Stimulated activated CD4-positive, alpha-beta T cell treated with anti-CD3 and anti-CD28 coated beads, TNF-alpha, amount 100 ng/mL, for 24 hours (primary cell): ENCODE results near the gene LRRC74B.
A peak's percentile ranks its signal among the peaks of the same experiment; 100 is the strongest.

ENCODE experiments used
- DNase-seq, 3 experiments: peaks; one replicate each; pipeline ENCODE4 v3.0.0-alpha.2; 2020; ENCODE audit warnings: low read depth in 3 of 3

Gene LRRC74B

DNA sequence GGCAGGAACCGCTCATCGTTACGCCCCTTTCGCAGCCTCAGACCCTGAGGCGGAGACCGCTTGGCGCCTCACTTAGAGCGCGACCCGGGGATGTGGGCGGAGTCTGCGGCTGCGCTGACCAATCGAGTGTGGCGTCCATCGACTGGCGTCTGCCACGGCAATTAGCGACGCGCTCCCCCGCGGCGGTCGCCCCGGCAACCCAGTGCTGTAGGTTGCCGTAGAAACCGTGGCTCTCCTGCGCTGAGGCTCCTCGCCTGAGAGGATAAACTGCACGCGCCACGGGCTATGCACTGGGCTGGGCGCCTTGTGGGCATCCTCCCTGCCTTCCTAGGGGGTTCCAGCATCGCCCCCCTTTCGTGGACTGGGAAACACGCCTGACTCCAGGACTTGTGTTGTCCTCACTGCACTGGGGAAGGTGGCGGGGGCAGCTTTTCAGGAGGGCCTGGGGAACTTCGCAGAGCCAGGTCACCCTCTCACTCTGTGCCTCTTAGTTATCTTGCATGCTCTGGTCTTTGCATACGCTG is 31.5 kb upstream of the LRRC74B start:
- DNase-seq = peak; percentile 63 to 91 (median 67)

DNA sequence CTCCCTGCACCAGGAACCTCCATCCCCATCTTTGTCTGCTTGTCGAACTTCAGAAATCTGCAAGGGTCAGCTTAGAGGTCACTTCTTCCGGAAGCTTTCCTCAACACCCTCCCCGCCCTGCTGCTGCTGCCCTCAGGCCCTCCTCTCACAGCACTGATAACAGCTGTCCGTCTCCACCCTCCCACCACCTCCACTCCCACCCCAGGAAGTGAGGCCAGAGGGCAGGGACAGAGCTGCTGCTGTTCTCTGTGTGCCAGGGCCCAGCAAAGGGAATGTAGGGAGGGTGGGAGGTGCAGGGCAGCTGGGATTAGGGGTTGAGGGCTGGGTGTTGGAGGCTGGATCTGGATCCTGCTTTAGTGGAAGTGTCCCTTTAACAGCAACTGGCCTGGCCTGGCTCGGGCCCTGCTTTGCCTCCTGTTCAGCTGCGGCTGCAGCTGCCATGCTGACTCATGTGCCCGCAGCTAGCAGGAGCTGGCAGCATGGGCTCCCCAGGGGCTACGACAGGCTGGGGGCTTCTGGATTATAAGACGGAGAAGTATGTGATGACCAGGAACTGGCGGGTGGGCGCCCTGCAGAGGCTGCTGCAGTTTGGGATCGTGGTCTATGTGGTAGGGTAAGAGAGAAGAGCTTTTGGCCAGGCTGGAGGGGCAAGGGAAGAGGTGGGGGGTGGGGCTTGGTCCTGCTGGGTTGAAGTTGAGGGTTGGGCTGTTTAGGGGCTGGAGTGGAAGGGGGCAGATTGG is 30.9 kb upstream of the LRRC74B start, which contains the start of gene P2RX6:
Gene P2RX6 (plus strand): TSS at position 440 of the 740 bp plus-strand sequence. CDS start 10 bp downstream, at position 450.
- DNase-seq = no peak

DNA sequence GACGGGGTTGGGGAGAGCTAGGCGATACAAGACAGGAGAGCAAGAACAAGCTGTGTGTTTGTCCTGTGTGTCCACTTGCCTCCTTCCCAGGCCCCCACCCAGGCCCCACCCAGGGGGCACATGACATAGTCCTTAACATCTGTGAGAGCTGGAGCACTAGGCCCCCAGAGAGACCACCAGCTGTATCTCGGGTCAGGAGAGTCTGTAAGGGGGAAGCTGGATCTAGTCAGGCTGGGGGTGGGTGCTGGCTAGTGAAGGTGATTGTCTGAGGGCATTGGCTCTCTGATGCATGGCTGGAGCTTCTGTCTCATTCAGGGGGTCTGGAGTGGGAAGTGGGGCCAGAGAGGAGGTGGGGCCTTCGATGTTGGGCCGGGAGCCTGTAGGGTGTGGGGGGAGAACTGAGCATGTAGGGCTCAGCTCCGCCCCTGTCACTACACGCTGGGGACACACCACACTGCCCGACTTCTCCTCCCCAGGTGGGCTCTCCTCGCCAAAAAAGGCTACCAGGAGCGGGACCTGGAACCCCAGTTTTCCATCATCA is 30.2 kb upstream of the LRRC74B start:
- no peak for DNase-seq

DNA sequence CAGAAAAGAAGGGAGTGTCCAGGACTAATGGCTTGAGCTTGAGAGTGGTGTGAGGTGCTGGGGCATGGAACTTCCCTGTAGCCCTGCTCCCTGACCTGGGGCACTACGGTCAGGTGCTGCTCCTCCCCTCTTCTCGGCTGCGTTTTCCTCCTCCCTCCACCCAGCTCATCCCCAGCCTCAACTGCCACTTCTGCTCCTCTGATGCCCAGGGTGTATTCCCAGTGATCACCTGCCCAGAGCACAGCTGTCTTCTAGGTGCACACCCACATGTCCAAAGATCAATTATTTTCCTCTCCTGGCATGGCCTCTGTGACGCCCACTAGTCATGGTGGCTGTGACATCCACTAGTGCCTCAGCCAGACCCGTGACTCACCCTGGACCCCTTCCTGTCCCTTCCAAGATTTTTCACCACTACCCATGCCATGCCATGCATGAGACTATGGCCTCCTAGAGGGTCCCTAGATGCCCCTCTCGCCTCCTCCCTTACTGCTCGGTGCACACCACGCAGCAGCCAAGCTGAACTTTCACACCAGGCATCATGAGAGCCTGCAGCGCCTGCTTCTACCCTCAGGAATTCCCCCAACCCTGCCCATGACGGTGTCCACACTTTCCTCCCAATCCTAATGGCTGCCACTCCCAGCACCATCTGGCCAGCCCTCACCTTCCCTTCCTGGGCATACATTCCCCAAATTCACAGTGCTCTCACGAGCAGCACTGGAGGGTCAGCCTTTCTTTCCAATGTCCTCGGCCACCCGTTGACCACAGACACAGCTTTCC is 28.9 kb upstream of the LRRC74B start:
- no peak for DNase-seq

DNA sequence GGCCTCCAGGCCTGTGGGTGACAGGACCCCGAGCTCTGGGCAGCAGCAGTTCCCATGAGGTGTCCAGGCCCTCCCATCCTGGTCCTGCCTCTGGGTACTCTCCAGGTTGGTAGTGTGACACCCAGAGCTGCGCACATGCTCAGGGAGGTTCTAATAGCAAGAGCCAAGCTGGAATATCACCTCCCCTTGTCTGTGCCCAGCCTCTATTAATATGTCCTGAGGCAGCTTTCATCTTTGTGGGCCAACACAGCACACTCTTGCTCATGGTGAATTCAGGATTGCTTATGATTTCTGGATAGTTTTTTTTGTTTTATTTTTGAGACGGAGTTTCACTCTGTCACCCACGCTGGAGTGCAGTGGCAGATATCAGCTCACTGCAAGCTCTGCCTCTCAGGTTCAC is 27.4 kb upstream of the LRRC74B start:
- no peak for DNase-seq

DNA sequence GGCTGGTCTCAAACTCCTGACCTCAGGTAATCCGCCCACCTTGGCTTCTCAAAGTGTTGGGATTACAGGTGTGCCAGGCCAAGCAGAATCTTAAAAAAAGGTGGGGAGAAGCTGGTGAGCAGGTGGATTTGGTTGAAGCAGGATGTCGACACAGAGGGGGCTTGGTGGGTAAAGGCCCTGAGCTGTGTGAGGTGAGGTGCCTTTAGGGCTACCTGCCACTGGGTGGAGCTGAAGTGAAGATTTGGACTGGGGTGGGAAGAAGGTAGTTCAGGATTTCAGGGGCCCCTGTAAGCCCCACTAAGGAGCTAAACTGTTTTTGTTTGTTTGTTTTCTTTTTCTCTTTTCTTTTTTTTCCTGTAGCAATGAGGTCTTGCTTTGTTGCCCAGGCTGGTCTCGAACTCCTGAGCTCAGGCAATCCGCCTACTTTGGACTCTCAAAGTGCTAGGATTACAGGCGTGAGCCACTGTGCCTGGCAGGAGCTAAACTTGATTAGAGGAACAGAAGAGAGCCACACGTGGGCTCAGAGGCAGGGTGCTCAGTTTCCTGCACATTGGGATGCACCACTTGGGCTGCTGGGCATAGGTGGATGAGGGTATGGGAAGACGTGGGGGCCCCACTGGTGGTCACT is 24.8 kb upstream of the LRRC74B start:
- DNase-seq = no peak

DNA sequence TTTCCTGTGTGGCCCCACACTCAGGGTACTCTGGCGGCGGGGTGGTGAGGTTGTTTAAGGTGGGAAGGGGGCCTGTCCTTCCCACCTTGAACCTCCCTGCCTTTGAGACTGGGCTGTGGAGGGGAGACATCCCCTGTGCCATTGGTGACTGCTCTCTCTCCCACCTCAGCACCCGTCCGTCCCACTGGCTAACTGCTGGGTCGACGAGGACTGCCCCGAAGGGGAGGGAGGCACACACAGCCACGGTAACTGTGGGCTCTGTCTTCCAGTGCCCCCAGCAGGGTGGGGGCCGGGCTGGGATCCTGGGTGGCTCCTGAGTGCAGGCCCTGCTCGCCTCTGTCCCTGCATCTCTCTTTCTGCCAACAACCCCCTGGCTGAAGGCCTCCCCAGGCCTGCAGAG is 23.2 kb upstream of the LRRC74B start:
- no peak for DNase-seq

DNA sequence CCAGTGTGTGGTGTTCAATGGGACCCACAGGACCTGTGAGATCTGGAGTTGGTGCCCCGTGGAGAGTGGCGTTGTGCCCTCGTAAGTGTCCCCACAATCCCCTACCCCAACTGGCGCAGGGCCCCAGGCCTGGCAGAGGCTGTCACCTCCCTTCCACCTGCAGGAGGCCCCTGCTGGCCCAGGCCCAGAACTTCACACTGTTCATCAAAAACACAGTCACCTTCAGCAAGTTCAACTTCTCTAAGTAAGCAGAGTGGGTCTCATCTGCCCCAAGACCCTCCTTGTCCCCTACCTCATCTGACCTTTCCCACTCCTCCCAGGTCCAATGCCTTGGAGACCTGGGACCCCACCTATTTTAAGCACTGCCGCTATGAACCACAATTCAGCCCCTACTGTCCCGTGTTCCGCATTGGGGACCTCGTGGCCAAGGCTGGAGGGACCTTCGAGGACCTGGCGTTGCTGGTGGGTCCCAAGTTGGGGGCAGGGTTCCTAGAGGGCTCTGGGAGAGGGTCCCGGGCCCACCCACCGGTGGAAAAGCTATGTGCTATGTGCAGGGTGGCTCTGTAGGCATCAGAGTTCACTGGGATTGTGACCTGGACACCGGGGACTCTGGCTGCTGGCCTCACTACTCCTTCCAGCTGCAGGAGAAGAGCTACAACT is 22.7 kb upstream of the LRRC74B start:
- DNase-seq = no peak

DNA sequence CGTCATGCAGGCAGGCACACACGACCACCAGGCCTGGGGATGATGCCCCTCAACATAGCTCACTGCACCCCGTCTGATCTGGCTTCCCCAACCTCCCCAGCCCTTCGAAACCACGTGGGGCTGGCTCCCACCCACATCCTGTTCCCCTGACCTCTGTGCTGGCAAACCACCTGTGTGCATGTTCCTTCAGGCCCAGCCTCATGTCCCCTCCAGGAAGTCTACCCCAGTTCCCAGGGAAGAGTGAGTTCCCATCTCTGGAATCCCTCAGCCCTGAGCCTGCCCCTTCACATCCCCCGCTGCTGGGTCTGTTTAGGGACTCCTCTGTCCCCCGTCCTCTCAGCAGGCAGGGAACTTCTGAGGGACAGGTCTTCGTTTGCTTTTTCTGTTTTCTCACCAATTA is 20.5 kb upstream of the LRRC74B start:
- no peak for DNase-seq

DNA sequence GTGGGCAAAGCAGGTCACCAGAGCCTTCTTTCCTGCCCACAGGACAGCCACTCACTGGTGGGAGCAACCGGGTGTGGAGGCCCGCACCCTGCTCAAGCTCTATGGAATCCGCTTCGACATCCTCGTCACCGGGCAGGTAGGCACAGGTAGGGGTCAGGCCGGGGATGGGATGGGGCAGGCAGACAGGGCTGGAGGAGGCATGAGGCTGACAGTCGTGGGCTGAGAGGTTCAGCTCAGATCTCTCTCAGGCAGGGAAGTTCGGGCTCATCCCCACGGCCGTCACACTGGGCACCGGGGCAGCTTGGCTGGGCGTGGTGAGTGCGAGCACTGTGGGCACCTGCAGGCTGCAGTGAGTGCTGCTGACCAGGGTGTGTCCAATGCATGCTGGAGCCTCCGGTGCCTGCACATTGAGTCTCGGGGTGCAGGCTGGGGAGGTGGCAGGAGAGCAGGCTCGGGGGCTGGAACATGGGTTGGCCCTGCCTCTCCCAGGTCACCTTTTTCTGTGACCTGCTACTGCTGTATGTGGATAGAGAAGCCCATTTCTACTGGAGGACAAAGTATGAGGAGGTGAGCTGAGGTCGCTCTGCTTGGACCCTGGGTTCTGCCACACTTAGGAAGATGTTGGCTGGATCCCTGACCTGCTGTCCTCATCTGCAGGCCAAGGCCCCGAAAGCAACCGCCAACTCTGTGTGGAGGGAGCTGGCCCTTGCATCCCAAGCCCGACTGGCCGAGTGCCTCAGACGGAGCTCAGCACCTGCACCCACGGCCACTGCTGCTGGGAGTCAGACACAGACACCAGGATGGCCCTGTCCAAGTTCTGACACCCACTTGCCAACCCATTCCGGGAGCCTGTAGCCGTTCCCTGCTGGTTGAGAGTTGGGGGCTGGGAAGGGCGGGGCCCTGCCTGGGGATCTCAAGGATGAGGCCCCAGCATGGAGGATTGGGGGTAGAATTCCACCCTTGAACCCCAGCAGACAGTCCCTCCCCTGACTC is 19.7 kb upstream of the LRRC74B start:
- DNase-seq = no peak

DNA sequence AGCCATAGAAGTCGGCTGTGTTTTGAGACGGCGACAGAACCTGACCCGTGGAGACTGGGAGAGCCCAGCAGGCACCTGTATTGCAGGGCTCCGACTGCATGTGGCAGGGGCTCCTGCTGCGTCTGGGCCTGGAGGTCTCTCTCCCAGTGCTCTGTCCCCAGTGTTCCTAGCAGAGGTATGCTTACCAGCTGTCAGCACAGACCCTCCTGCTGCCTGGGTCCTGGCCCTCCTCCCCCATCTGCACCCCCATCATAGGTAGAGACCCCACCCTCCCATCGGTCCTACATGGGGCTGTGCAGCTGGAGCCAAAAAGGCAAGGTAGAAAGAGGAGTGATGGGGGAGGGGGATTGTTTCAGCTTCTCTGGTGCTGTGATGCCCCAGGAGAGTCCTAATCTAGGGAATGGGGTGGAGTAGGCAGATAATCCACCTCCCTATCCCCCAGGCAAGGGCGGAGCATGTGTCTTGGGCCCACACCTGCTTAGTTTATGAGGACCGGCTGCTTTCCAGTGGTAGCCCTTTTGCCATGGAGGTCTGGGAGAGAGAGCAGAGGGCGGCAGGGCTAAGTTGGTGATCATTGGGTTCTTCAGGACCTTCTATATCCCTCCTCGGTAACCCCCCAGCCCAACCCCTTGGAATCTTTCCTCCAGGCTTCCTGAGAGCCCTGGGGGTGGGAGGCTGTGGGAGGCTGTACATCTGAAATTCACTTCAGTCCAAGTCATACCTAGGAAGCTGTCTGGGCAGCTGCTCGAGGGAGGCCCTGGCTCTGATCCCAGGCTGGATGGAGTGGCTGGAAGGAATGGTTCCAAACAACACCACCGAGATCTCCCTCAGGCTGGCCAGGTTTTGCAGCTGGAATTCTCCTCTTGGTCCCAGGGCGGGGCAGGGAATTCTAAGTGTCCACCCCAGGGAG is 18.7 kb upstream of the LRRC74B start:
- no peak for DNase-seq

DNA sequence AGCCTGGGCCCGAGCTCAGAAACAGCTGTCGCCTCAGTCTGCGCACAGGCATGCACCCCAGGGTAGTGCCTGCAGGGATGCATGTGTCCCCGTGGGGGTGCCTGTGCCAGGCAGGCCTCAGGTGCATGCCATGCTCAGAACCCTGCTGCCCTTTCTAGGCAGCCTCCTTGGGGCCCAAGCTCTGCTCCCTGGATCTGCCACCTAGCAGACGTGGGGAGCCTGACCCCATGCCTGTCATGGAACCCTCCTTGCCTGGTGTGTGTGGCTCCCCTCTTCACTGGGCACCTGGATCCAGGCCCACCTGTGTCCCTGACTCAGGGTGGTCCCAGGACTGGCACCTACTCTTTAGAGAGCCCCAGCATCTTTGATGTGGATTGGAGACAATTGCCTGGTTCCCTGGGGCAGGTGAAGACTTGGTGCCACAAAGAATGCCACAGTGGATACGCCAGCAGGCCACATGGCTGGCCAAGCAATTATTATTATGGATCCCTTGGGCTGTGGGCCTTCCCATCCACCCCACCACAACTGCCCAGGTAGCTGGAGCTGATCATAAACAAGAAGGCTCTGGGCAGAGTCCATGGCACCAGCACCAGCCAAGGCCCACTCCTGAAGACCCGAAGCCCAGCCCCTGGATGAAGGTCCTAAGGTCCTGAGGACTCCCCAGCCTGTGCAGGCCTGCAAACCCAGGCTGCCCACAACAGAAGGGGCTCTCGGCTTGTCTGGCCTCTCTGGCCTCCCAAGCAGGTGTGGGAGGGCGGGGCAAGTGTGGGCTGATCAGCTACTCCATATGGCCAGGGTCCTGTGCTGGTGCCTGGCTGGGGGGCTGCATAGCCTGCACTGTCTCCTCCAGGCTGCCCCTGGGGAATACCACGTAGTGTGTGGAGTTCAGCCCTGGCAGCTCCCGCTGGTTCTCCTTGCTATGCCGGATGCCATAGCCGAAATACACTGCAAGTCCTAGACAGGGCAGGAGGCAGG is 17.2 kb upstream of the LRRC74B start:
- DNase-seq = no peak

DNA sequence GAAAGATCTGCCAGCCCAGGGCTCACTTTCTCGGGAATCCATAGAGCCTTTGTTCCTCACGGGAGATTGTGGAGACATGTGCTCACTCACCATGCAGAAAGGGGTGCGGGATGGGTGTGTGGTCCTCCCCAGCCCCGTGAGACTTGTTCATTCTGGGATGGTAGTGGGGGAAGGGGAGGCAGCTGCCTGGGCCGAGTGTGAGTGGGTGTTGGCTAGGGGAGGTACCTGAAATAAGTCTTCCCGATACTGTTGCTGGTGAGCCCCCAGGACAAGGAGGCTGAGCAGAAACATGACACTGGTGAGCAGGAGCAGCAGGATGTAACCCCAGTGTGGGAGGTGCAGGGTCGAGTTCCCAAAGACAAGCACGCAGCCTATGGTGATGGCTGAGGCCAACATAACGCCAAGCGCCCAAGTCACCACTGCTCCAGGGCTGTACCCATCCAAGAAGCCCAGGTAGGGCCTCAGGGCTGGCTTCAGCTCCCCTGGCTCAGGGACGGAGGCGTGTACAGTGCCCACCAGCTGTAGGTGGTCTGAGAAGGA is 16.2 kb upstream of the LRRC74B start:
- DNase-seq = no peak

DNA sequence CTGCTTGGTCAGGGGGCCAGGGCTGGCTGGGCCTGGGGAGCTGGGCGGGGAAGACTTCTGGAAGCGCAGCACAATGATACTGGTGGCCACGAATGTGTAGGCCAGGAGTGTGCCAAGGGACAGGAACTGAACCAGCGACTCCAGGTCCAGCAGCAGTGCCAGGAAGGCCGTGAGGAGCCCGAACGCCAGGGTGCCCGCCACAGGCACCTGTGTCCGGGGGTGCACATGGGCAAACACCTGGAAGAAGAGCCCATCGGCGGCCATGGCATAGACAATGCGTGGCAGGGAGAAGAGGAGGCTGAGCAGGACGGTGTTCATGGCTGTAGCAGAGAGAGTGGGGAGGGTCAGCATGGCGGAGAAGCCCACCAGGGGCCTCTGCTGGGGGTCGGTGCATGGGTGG is 15.7 kb upstream of the LRRC74B start:
- DNase-seq = no peak

DNA sequence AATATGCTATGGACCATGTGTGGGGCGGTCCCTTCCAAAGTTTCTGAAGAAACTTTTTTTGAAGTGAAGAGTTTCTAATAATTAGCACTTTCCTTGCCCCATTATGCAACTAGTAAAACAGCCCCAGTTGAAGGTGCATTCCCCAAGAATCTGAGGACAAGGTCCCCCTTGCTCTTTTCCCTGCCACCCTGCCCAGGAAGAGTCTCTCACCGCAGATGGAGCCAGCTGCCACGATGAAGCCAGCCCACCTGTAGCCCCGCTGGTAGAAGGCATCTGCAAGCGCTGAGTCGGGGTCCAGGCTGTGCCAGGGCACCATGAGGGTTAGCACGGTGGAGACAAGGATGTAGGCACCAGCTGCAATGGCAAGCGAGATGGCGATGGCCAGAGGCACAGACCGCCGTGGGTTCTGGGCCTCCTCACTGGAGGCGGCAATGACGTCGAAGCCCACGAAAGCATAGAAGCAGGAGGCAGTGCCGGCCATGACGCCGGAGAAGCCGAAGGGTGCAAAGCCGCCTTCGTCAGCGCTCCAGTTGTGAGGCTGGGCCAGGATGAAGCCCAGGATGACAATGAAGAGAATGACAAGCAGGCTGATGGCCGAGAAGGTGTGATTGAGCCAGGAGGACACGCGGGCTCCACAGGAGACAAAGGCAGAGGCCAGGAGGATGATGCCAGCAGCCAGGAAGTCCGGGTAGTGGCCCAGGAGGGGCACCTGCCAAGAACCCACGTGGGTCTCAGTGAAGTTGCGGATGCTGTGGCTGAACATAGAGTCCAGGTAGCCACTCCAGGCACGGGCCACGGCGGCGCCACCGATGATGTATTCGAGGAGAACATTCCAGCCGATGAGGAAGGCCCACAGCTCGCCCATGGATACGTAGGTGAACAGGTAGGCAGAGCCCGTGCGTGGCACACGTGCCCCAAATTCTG is 14.9 kb upstream of the LRRC74B start:
- no peak for DNase-seq

DNA sequence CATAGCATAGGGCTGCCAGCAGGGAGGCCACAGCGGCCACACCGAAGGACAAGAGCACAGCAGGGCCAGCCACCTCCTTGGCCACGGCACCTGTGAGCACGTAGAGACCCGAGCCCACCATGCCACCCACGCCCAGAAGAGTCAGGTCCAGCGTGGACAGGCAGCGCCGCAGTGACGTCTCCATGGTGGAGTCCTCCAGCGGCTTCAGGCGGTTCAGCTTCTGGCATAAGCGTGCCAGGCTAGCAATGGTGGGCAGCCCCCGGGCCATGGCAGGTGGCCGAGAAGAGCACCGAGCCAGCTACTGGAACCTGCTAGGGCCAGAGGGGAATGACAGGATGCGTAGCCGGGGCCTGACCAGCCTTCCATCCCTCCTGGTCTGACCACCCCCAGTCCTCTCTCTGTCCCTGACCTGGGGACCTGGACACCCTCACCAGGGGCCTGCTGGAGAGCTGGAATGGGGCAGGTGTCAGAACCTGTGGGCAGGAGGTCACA is 14.2 kb upstream of the LRRC74B start:
- no peak for DNase-seq
